NOMO-1 (cell line): ENCODE results near the gene B9D1.

ENCODE experiments used
- DNase-seq, 2 experiments: peaks; one replicate each; lab custom pipeline; 2025; ENCODE audit not compliant: unreplicated experiment in 2 of 2; lab: John Stamatoyannopoulos, UW

The B9D1 gene

GRCh38 chr17:19341641-19342610 lies 20.6 kb downstream of the B9D1 start:
- no peak for DNase-seq

- no peak for DNase-seq
Observed at GRCh38 chr17:19341211-19341631, 21.3 kb downstream of the B9D1 start.

- no peak for DNase-seq
Observed at GRCh38 chr17:19339341-19339815, 23.1 kb downstream of the B9D1 start.

- peak; percentile 40 to 42 for DNase-seq
Observed at GRCh38 chr17:19338031-19338990, 24.2 kb downstream of the B9D1 start.

GRCh38 chr17:19337712-19338023 lies 24.9 kb downstream of the B9D1 start:
- DNase-seq, result no peak

GRCh38 chr17:19336938-19337711 lies 25.4 kb downstream of the B9D1 start:
- DNase-seq, result no peak

GRCh38 chr17:19335951-19336631 lies 26.4 kb downstream of the B9D1 start:
- no peak for DNase-seq

GRCh38 chr17:19334331-19334730 lies 28.2 kb downstream of the B9D1 start:
- no peak for DNase-seq

GRCh38 chr17:19333736-19334290 lies 28.7 kb downstream of the B9D1 start:
- no peak for DNase-seq

GRCh38 chr17:19333132-19333440 lies 29.4 kb downstream of the B9D1 start:
- DNase-seq, result no peak

- no peak for DNase-seq
Observed at GRCh38 chr17:19332371-19333131, 30.0 kb downstream of the B9D1 start.

GRCh38 chr17:19331543-19332245 lies 30.8 kb downstream of the B9D1 start:
- DNase-seq, result no peak

GRCh38 chr17:19331134-19331533 lies 31.4 kb downstream of the B9D1 start:
- DNase-seq, result no peak

- DNase-seq, result no peak
Observed at GRCh38 chr17:19330271-19330670, 32.3 kb downstream of the B9D1 start.

GRCh38 chr17:19329839-19330238 lies 32.7 kb downstream of the B9D1 start:
- no peak for DNase-seq

GRCh38 chr17:19329136-19329535 lies 33.4 kb downstream of the B9D1 start:
- no peak for DNase-seq

- no peak for DNase-seq
Observed at GRCh38 chr17:19328441-19329061, 34.0 kb downstream of the B9D1 start.
